Heart left ventricle (tissue), 13 donors: ENCODE results near the gene HTR5A.

ENCODE experiments used
- CTCF ChIP-seq, 12 donors: fragments of 200-600 bp; sonication (generic) in 4 of 12; IDR thresholded peaks; one replicate each; pipeline versions ENCODE4 v1.5.0 to v1.8.0; 2018 to 2022; ENCODE audit warnings: antibody characterized with exemption in 12 of 12, mild to moderate bottlenecking in 5 of 12
- POLR2A ChIP-seq, 2 donors: fragments of 450-650 bp; IDR thresholded peaks; one replicate each; pipeline ENCODE4 v1.6.1; 2017; ENCODE audit warnings: antibody characterized with exemption in 2 of 2, mild to moderate bottlenecking in 2 of 2, moderate library complexity in 2 of 2
- donor health status: ischemic (EF 13 %, LVEDD 7.1; RV severe dilation, severe dysfunction).
- donor health status: DM: no; HTN: yes; CAD: no.
- donor health status: DM: no; HTN: no; CAD: no.
- donor health status: ischemic (EF 25% LVEDD 6.9; RV normal size, moderate dysfunction).
- donor health status: ischemic (EF 25% LVEDD 5.7; RV mildly dilated, moderate dysfunction).
- donor health status: ischemic (EF 35%, LVEDD 5.7; RV mildly dilated, moderate dysfunction).
- donor health status: nonischemic (EF 11% LVEDD 7.7; RV severe dilation, severe dysfunction).
- donor health status: DM: yes; HTN: yes; CAD: no.
- donor health status: PGD.
- donor health status: ischemic (EF 29% LVEDD 5.4; RV normal size, mild dysfunction).
- donor health status: nonischemic (EF 23%, LVEDD 6.1; RV moderate dilation, normal function).

GRCh38 chr7:155027879-155028278 is 42.2 kb upstream of the HTR5A start:
- no peak for TF ChIP-seq CTCF (IDR thresholded peaks at IDR 0.05)
- no peak for TF ChIP-seq POLR2A (IDR thresholded peaks at IDR 0.05)
